Activated naive CD8-positive, alpha-beta T cell treated with anti-CD3 and anti-CD28 coated beads, Interleukin-2, amount 50 U/mL, for 24 hours (primary cell): ENCODE measurements around the gene SRGAP2C.
"Not testable (repeated sequence)": the region's sequence is repeated elsewhere in the genome, so short reads cannot be mapped to it uniquely, and the experiment has no call there.

Experiments
- ATAC-seq: fragments of 150-1000 bp; cut with Tn5 transposase; one replicate; pipeline ENCODE4 v1.10.0; 2021
- DNase-seq: peaks from one replicate; pipeline ENCODE4 v3.0.0; 2021
- H3K27ac Mint-ChIP-seq: one replicate; pipeline ENCODE4 v1.8.0; 2021; ENCODE audit warnings: mild to moderate bottlenecking, mixed read lengths
- H3K27me3 Mint-ChIP-seq: one replicate; pipeline ENCODE4 v1.8.0; 2021; ENCODE audit warnings: mixed read lengths
- H3K36me3 Mint-ChIP-seq: one replicate; pipeline ENCODE4 v1.8.0; 2021; ENCODE audit warnings: low read depth, mixed read lengths
- H3K4me1 Mint-ChIP-seq: one replicate; pipeline ENCODE4 v1.8.0; 2021; ENCODE audit warnings: mixed read lengths
- H3K4me3 Mint-ChIP-seq: one replicate; pipeline ENCODE4 v1.8.0; 2021; ENCODE audit warnings: mild to moderate bottlenecking, moderate library complexity, mixed read lengths
- H3K9me3 Mint-ChIP-seq: one replicate; pipeline ENCODE4 v1.8.0; 2021; ENCODE audit warnings: mixed read lengths

Gene SRGAP2C

DNA sequence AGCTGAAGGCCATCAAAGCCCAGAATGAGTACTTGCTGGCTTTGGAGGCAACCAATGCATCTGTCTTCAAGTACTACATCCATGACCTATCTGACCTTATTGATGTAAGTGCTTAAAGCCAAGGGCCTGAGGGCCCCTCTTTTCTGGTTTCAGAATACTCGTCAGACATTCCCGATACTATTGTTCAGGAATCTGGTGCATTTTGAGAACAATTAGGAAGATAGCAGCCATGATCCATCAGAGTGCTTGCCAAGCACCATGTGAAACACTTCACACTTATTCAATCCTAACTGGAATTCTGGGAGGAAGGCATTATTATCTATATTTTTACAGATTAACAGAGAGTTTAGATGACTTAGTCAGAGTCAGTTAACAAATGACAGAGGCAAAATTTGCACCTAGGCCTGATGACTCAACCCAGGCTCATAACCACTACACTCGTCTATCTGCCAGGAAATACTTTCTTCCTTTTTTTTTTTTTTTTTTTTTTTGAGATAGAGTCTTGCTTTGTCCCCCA lies 190.1 kb downstream of the SRGAP2C start:
- H3K27ac Mint-ChIP-seq, H3K36me3 Mint-ChIP-seq, H3K27me3 Mint-ChIP-seq, H3K4me1 Mint-ChIP-seq, H3K4me3 Mint-ChIP-seq, DNase-seq, H3K9me3 Mint-ChIP-seq: not testable (repeated sequence)
- ATAC-seq: peak; percentile 72

- ATAC-seq, H3K4me3 Mint-ChIP-seq, H3K9me3 Mint-ChIP-seq, H3K27ac Mint-ChIP-seq, H3K36me3 Mint-ChIP-seq, H3K4me1 Mint-ChIP-seq, DNase-seq, H3K27me3 Mint-ChIP-seq: not testable (repeated sequence)
Observed at GRCh38 chr1:121376986-121377385, 192.2 kb downstream of the SRGAP2C start.

- not testable (repeated sequence) for H3K4me3 Mint-ChIP-seq, H3K27ac Mint-ChIP-seq, H3K27me3 Mint-ChIP-seq, H3K36me3 Mint-ChIP-seq, ATAC-seq, H3K4me1 Mint-ChIP-seq, DNase-seq, H3K9me3 Mint-ChIP-seq
Observed at GRCh38 chr1:121378757-121379156, 194.0 kb downstream of the SRGAP2C start.

DNA sequence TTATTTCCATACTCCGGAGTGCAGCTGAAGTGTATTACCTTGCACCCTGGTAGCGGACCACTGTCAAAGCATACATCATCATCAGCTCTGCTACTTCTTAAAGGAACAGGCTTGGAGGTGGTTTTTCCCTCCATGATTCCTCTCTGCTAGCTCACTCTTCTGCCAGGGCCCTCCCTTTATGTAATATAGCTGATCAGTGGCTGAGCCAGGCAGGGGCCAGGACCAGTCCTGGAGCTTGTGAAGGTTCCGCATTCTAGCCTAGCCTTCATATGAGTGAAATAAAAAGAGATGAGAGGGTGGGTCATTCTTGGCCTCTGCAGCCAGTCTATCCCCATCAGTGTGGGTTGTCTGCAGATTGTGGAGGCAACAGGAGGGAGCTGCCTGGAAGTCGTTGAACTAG lies 200.0 kb downstream of the SRGAP2C start:
- not testable (repeated sequence) for H3K27me3 Mint-ChIP-seq, H3K4me3 Mint-ChIP-seq, H3K36me3 Mint-ChIP-seq, DNase-seq, H3K27ac Mint-ChIP-seq, H3K4me1 Mint-ChIP-seq, ATAC-seq, H3K9me3 Mint-ChIP-seq

GRCh38 chr1:121385162-121385561 lies 200.4 kb downstream of the SRGAP2C start:
- H3K4me1 Mint-ChIP-seq, H3K4me3 Mint-ChIP-seq, H3K9me3 Mint-ChIP-seq, H3K27me3 Mint-ChIP-seq, ATAC-seq, H3K27ac Mint-ChIP-seq, H3K36me3 Mint-ChIP-seq, DNase-seq: not testable (repeated sequence)

DNA sequence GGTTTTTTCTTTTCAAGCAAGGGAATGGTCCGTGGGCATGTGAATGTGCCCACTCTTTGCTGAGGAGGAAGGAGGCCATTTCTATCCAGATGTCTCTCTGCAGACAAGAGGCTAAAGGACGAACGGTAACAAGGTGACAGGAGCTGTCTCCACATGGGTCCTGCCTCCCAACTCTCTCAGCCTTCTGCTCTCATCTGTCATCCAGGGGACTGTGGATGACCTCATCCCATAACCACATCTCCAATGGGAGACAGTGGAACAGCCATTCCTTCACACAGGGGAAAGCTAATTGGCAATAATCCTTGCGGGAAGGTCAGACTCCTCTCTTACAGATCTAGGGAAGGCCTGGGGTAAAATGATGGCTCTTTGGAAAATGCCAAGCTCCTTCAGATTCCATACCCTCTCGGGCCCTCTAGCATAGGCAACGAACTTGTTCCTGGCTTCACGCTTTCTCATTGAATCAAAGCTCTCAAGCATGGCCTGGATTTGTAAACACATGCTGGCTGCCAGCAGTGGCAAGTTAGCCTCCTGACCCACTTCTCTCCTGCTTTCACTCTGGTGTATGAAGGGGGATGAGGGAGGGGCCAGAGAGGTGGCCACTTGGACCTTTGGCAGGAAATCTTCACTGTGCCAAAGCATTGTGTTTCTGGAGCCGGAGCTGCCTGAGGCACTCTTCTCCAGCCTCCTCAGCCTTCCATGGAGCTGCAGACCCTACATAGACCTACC lies 201.0 kb downstream of the SRGAP2C start:
- H3K36me3 Mint-ChIP-seq, H3K9me3 Mint-ChIP-seq, DNase-seq, H3K4me1 Mint-ChIP-seq, H3K27me3 Mint-ChIP-seq, ATAC-seq, H3K4me3 Mint-ChIP-seq, H3K27ac Mint-ChIP-seq: not testable (repeated sequence)

DNA sequence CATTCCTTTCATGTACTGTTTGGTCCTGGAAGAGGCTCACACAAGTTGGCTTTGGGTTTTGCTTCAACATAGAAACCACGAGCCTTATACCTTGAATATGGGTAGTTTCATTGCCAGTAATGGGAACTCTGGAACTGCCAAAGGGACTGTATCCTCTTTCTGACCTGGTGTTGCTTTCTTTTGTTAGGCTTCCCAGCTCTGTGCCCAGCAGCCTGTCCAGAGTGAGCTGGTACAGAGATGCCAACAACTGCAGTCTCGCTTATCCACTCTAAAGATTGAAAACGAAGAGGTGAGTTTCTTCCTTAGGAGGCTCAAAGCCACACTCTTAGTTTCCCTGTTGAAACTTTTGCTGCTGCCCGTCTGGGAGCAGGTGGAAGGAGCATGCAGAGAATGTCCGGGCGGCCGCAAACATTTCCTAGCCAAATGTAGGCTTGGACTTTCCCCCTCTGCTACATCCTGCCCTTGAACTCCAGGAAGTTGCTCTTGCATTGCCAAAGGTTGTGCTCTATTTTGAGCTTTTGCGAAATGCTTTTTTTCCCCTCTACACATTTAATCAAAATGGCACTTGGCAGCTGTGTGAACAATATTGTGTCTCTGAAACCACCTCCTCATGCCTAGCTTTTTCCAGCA lies 201.7 kb downstream of the SRGAP2C start:
- not testable (repeated sequence) for ATAC-seq, H3K4me1 Mint-ChIP-seq, DNase-seq, H3K27me3 Mint-ChIP-seq, H3K27ac Mint-ChIP-seq, H3K4me3 Mint-ChIP-seq, H3K9me3 Mint-ChIP-seq, H3K36me3 Mint-ChIP-seq

GRCh38 chr1:121389895-121390560 lies 205.3 kb downstream of the SRGAP2C start:
- DNase-seq, H3K9me3 Mint-ChIP-seq, H3K27ac Mint-ChIP-seq, H3K36me3 Mint-ChIP-seq, H3K27me3 Mint-ChIP-seq, H3K4me3 Mint-ChIP-seq, H3K4me1 Mint-ChIP-seq: not testable (repeated sequence)
- peak; percentile 52 for ATAC-seq

DNA sequence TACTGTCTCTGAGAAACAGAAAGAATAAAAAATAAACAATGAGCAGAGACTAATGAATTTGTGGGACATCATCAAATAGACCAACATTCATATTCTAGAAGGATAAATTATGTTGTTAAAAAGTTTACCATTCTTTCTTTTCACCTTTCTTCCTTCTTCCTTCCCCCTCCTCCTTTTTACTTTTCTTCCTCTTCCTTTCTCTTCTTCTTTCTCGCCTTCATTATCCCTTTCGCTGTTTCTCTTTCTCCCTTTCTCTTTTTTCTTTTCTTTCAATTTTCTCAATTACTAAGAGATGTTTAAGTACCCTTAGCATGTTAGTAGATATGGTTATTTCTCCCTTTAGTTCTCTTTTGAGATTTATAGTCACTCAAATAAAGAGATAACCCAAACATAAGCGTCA lies 207.4 kb downstream of the SRGAP2C start:
- H3K27ac Mint-ChIP-seq, DNase-seq, H3K4me3 Mint-ChIP-seq, H3K4me1 Mint-ChIP-seq, H3K9me3 Mint-ChIP-seq, H3K36me3 Mint-ChIP-seq, ATAC-seq, H3K27me3 Mint-ChIP-seq: not testable (repeated sequence)

DNA sequence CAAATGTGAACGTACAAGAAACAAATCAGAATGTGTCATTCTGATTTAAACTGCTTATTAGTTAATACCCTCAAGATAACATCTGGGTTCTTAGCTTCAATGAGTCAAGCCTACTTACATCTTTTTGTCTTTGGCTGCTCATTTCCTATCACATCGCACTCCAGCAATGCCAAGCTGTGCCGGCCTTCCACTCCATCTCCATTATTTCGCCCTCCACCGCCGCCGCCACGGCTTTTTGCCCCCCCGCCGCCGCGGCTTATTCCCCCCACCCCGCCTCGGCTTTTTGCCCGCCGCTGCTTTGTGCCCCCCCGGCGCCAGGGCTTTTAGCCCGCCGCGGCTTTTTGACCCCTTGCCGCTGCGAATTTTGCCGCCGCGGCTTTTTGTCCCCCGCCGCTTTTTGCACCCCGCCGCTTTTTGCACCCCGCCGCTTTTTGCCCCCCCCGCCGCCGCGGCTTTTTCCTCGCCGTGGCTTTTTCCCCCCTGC lies 211.0 kb downstream of the SRGAP2C start:
- not testable (repeated sequence) for H3K4me1 Mint-ChIP-seq, ATAC-seq, H3K36me3 Mint-ChIP-seq, H3K27ac Mint-ChIP-seq
- Mint-ChIP-seq H3K4me3 (peak overlapping the region; percentile 51), H3K27me3 (peaks cover 16% of the 10 kb centered on the region), H3K9me3 (peaks cover 10% of the 10 kb centered on the region)
- peak; percentile 3 for DNase-seq

DNA sequence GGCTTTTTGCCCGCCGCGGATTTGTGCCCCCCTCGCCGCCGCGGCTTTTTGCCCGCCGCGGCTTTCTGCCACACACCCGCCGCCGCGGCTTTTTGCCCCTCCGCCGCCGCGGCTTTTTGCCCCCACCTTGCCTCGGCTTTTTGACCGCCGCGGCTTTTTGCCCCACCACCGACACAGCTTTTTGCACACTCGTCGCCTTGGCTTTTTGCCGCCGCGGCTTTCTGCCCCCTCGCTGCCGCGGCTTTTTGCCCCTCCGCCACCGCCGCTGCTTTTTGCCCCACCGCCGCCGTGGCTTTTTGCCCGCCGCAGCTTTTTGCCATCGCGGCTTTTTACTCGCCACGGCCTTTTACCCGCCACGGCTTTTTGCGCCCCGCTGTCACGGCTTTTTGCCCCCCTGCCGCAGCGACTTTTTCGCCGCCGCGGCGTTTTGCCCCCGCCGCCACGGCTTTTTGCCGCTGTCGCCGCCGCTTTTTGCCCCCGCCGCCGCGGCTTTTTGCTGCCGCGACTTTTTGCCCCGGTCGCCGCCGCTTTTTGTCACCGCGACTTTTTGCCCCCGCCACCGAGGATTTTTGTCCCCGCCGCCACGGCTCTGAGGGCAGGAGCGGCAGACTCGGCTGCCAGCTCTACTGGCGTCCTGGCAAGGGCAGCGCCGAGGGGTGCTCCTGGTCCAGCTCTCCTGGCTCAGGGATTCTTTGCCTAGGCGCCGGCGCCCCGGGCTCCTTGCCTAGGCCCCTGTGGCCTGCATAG lies 211.7 kb downstream of the SRGAP2C start:
- not testable (repeated sequence) for ATAC-seq, H3K27ac Mint-ChIP-seq
- Mint-ChIP-seq H3K4me3 (peak overlapping the region; percentile 76), H3K27me3 (peaks cover 23% of the 10 kb centered on the region), H3K9me3 (peaks cover 17% of the 10 kb centered on the region), H3K4me1 (peaks cover 16% of the 10 kb centered on the region), H3K36me3 (peaks cover 15% of the 10 kb centered on the region)
- peak; percentile 27 for DNase-seq

GRCh38 chr1:121397101-121397500 lies 212.3 kb downstream of the SRGAP2C start:
- peak overlapping the region; percentile 76 for H3K4me3 Mint-ChIP-seq
- peaks cover 23% of the 10 kb centered on the region for H3K27me3 Mint-ChIP-seq

GRCh38 chr1:121399193-121399592 lies 214.4 kb downstream of the SRGAP2C start:
- not testable (repeated sequence) for H3K4me3 Mint-ChIP-seq, DNase-seq, H3K27ac Mint-ChIP-seq, ATAC-seq
- H3K27me3 Mint-ChIP-seq: peaks cover 25% of the 10 kb centered on the region
- peaks cover 18% of the 10 kb centered on the region for H3K4me1 Mint-ChIP-seq
- H3K36me3 Mint-ChIP-seq: peaks cover 16% of the 10 kb centered on the region
- peaks cover 17% of the 10 kb centered on the region for H3K9me3 Mint-ChIP-seq

More at GRCh38 chr1:121397101-121397500, 212.3 kb downstream of the SRGAP2C start:
- H3K27ac Mint-ChIP-seq, ATAC-seq, DNase-seq: not testable (repeated sequence)
- H3K36me3 Mint-ChIP-seq: peaks cover 15% of the 10 kb centered on the region
- H3K4me1 Mint-ChIP-seq: peaks cover 18% of the 10 kb centered on the region
- peaks cover 17% of the 10 kb centered on the region for H3K9me3 Mint-ChIP-seq

GRCh38 chr1:121400108-121400507 lies 215.3 kb downstream of the SRGAP2C start:
- H3K36me3 Mint-ChIP-seq: peaks cover 16% of the 10 kb centered on the region
- peaks cover 18% of the 10 kb centered on the region for H3K4me1 Mint-ChIP-seq
- not testable (repeated sequence) for DNase-seq, ATAC-seq
- H3K27ac Mint-ChIP-seq: peak overlapping the region; percentile 34
- peaks cover 17% of the 10 kb centered on the region for H3K9me3 Mint-ChIP-seq
- H3K27me3 Mint-ChIP-seq: peaks cover 25% of the 10 kb centered on the region
- H3K4me3 Mint-ChIP-seq: peak overlapping the region; percentile 9
